ENCODE results near the gene ITPR1.

GRCh38 chr3:4629095-4630007 is 136.2 kb downstream of the ITPR1 start:
- no peak for TF ChIP-seq EZH2phosphoT487 (IDR thresholded peaks at IDR 0.05; ENCODE audit: unreplicated experiment)
- TF ChIP-seq CTCF (conservative IDR thresholded peaks at IDR 0.05; ENCODE audit: low read depth in 2 of 2) = no peak
- no peak for TF ChIP-seq POLR2AphosphoS5 (IDR thresholded peaks at IDR 0.05; ENCODE audit: low read depth)
- TF ChIP-seq CREB1 (CRISPR knock-in tag; IDR thresholded peaks at IDR 0.05; ENCODE audit: low read depth) = no peak
- TF ChIP-seq EZH2 (IDR thresholded peaks at IDR 0.05; ENCODE audit: low read depth, unreplicated experiment) = no peak
- no peak for TF ChIP-seq ETS1 (IDR thresholded peaks at IDR 0.05)
- TF ChIP-seq NANOG (IDR thresholded peaks at IDR 0.05; ENCODE audit: borderline replicate concordance) = no peak
- TF ChIP-seq ZNF114 (CRISPR knock-in tag; IDR thresholded peaks at IDR 0.05) = no peak
- no peak for TF ChIP-seq REST (IDR thresholded peaks at IDR 0.05; ENCODE audit: unreplicated experiment)
- no peak for TF ChIP-seq ZNF331 (CRISPR knock-in tag; IDR thresholded peaks at IDR 0.05; ENCODE audit: low read depth)
- TF ChIP-seq STAT1 (IDR thresholded peaks at IDR 0.05; ENCODE audit: unreplicated experiment) = no peak

Data from GM23338 (cell line).